Esophagus (tissue), 2 donors: ENCODE data around the gene EEF1A2. TPM values are rescaled to one million over a fixed set of nuclear protein-coding genes. Genes with fewer than 3 reads are reported as not detected.

Experiments used
- H3K27ac ChIP-seq, 2 donors: one replicate each; pipeline ENCODE4 v1.5.1; 2013; ENCODE audit warnings: low read depth in 2 of 2, mild to moderate bottlenecking in 2 of 2, inconsistent platforms in 1 of 2, low read length in 1 of 2, moderate library complexity in 1 of 2
- H3K27me3 ChIP-seq, 2 donors: one replicate each; pipeline ENCODE4 v1.6.1; 2013; ENCODE audit warnings: low read length in 2 of 2, control low read depth in 1 of 2, mild to moderate bottlenecking in 1 of 2; ENCODE audit not compliant: insufficient read depth in 2 of 2, control insufficient read depth in 1 of 2
- H3K36me3 ChIP-seq, 2 donors: one replicate each; pipeline ENCODE4 v1.6.1; 2013; ENCODE audit warnings: low read length in 1 of 2; ENCODE audit not compliant: control insufficient read depth in 2 of 2, insufficient read depth in 2 of 2
- H3K4me1 ChIP-seq, 2 donors: one replicate each; pipeline ENCODE4 v1.6.1; 2013; ENCODE audit warnings: low read length in 1 of 2; ENCODE audit not compliant: control insufficient read depth in 2 of 2, insufficient read depth in 2 of 2
- H3K4me3 ChIP-seq, 2 donors: one replicate each; pipeline ENCODE4 v1.5.1; 2013; ENCODE audit warnings: low read length in 2 of 2, mild to moderate bottlenecking in 2 of 2, low read depth in 1 of 2, moderate library complexity in 1 of 2
- H3K9me3 ChIP-seq, 2 donors: one replicate each; pipeline ENCODE4 v1.6.1; 2013; ENCODE audit warnings: mild to moderate bottlenecking in 2 of 2, low read depth in 1 of 2, low read length in 1 of 2, moderate library complexity in 1 of 2; ENCODE audit not compliant: control insufficient read depth in 2 of 2, insufficient read depth in 1 of 2
- WGBS, 2 donors: extraction: QIAGEN DNeasy Blood & Tissue Kit; methylation state at CpG; one replicate each; pipeline ENCODE4 v1.1.7; 2013; 5-methylcytosine and 5-hydroxymethylcytosine counted together
- polyA plus RNA-seq, 2 donors: library from polyadenylated mRNA; stranded (reverse); fragments of 200-250 nt; gene quantifications; one replicate each; pipeline ENCODE4 v1.2.3, GENCODE V29; 2013
- donor health status: healthy with polysubstance abuse.
- donor health status: Bipolar disorder and iron deficiency.

Gene EEF1A2
- polyA plus RNA-seq, 2 donors, result 0.86 to 7.3 TPM

DNA sequence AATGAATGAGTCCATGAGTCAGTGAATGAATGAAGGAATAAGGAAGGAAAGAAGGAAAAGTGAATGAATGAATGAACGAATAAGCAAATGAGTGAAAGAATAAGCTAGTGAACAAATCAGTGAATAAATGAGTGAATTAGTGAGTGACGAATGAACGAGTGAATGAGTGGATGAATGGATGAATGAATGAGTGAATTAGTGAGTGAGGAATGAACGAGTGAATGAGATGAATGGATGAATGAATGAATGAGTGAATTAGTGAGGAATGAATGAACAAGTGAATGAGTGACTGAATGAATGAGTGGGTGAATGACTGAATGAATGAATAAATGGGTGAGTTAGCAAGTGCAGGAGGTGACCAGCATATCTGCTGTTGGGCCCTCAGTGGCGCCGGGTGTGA lies 44.9 kb upstream of the EEF1A2 start:
- Histone ChIP-seq H3K4me1 (peaks cover 0 to 29% of the 10 kb centered on the region in 2 donors), H3K4me3 (no peak overlapping the region), H3K27me3 (peaks cover 0 to 8% of the 10 kb centered on the region in 2 donors), H3K9me3 (peaks cover 0 to 5% of the 10 kb centered on the region in 2 donors), H3K36me3 (no peaks in the 10 kb centered on the region), H3K27ac (no peak overlapping the region)
- WGBS, 2 donors, result 85 to 86% methylated on average over 6 of the region's 6 CpGs

DNA sequence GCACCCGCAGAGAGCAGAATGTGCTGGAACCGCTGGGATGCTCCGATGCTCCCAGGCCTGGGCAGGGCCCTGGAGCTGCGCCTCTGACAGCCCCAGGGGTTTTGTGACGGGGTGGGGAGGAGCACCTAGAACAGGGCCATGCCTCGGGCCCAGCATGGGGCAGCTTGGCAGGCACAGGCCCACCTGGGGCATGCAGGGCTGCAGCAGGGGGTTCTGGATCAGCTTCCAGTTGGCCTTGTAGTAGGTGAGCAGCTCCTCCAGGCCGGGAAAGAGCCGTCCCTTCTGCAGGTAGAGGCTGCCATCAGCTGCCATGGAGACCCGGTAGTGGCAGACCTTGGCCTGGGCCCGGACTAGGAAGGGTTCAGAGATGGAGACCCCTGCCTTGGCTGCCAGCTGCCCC lies 44.2 kb upstream of the EEF1A2 start:
- peaks cover 0 to 8% of the 10 kb centered on the region in 2 donors for H3K27me3 ChIP-seq
- H3K4me3 ChIP-seq, result no peak overlapping the region
- H3K36me3 ChIP-seq, result no peaks in the 10 kb centered on the region
- WGBS, 2 donors, result 60 to 76% methylated on average over 10 of the region's 10 CpGs
- peaks cover 0 to 29% of the 10 kb centered on the region in 2 donors for H3K4me1 ChIP-seq
- no peak overlapping the region for H3K27ac ChIP-seq
- peaks cover 0 to 5% of the 10 kb centered on the region in 2 donors for H3K9me3 ChIP-seq

DNA sequence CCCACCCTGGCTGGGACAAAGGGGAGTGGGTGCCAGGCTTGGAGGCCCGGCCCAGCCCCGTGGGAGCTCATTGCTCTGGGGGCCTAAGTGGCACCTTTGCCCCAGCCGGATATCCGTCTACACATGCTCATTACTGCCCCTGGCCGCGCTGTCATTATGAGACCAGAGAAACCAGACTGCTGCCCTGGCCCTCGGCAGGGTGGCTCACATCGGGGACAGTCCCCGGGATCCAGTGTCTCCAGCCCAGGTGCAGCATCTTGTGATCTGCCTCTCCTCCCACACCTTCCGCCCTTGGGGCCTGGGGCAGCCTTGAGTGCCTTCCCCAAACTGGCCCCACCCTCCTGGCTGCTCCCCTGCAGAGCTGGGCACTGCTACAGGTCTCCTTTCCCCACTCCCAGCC lies 43.8 kb upstream of the EEF1A2 start:
- peaks cover 0 to 5% of the 10 kb centered on the region in 2 donors for H3K9me3 ChIP-seq
- 61 to 82% methylated on average over 9 to 10 of the region's 10 CpGs for WGBS, 2 donors
- peak overlapping the region in 1 of 2 donors; percentile 44 for H3K27ac ChIP-seq
- no peak overlapping the region for H3K4me3 ChIP-seq
- peaks cover 0 to 29% of the 10 kb centered on the region in 2 donors for H3K4me1 ChIP-seq
- peaks cover 0 to 7% of the 10 kb centered on the region in 2 donors for H3K27me3 ChIP-seq
- no peaks in the 10 kb centered on the region for H3K36me3 ChIP-seq

DNA sequence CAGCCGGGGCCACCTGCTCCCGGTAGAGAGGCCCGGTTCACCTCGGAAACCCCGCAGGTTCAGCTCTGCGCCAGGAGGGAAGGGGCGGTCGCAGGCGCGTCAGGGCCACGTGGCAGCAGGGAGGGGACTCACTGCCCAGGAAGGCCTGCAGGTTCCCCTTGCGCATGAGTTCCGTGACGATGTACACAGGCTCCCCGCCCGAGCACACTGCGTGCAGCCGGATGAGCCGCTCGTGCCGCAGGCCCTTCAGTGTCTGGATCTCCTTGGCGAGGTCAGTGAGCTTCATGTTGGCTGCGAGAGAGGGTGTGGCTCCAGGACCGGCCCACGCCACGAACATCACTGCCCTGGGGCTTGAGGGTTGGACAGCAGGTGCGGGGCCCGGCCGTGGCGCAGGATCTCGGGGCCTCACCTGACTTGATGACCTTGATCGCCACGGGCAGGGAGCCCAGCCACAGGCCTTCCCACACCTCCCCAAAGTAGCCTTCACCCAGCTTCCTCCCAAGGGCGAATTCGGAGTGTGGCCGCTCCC lies 43.2 kb upstream of the EEF1A2 start:
- Histone ChIP-seq H3K36me3 (no peaks in the 10 kb centered on the region), H3K27me3 (peaks cover 0 to 2% of the 10 kb centered on the region in 2 donors), H3K27ac (peak overlapping the region in 1 of 2 donors; percentile 44), H3K9me3 (peaks cover 0 to 5% of the 10 kb centered on the region in 2 donors), H3K4me1 (peaks cover 0 to 29% of the 10 kb centered on the region in 2 donors), H3K4me3 (no peak overlapping the region)
- 54 to 62% methylated on average over 30 to 36 of the region's 36 CpGs for WGBS, 2 donors

DNA sequence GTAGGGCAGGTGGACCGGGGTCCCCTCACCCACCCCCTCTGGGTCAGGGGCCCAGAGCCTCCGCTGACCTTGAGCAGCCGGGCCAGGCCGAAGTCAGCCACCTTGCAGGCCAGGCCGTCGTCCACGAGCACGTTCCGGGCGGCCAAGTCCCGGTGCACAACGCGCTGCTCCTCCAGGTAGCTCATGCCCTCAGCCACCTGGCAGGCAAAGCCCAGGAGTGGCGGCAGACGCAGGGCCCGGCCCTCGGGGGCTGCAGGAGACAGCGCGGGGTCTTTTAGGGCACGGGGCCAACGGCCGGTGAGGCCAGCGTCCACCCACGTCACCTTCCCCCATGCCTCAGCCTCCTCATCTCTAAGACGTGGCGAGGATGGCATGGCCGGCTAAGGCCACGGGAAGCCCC lies 42.5 kb upstream of the EEF1A2 start:
- 88 to 89% methylated on average over 25 to 28 of the region's 28 CpGs for WGBS, 2 donors
- Histone ChIP-seq H3K36me3 (no peaks in the 10 kb centered on the region), H3K27ac (no peak overlapping the region), H3K4me1 (peaks cover 0 to 31% of the 10 kb centered on the region in 2 donors), H3K9me3 (peaks cover 0 to 5% of the 10 kb centered on the region in 2 donors), H3K27me3 (no peaks in the 10 kb centered on the region), H3K4me3 (no peak overlapping the region)

DNA sequence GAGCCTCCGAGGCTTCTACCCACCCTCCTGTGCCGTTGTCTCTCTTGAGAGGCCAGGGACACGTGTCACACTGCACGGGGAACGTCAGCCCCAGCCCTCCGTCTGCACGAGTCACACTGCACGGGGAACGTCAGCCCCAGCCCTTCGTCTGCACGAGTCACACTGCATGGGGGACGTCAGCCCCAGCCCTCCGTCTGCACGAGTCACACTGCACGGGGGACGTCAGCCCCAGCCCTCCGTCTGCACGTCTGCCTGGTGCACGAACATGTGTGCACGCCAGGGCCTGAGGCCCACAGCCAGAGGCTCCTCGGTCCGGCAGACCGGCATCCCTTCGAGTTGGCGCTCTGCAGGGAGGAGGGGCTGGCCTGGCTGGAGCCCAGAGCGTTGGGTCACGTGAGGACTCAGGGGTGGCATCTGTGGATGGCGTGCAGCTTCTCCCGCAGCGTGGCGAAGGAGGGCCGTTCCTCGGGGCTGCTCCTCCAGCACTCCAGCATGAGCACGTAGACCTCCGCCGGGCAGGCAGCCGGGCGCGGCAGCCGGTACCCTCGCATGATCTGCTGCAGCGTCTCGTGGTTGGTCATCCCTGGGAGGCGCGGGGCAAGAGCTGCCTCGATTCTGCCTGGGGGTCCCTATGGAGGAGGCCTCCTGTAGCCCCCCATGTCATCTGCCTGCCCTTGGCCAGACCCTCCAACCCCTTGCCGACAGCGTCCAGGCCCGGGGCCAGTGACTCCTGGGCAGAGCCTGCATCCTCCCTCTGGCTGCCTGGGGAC lies 41.7 kb upstream of the EEF1A2 start:
- H3K27me3 ChIP-seq, result no peaks in the 10 kb centered on the region
- H3K27ac ChIP-seq, result no peak overlapping the region
- no peak overlapping the region for H3K4me3 ChIP-seq
- H3K9me3 ChIP-seq, result peaks cover 0 to 5% of the 10 kb centered on the region in 2 donors
- WGBS, 2 donors, result 56 to 64% methylated on average over 46 to 49 of the region's 49 CpGs
- H3K36me3 ChIP-seq, result no peaks in the 10 kb centered on the region
- H3K4me1 ChIP-seq, result peaks cover 0 to 31% of the 10 kb centered on the region in 2 donors

DNA sequence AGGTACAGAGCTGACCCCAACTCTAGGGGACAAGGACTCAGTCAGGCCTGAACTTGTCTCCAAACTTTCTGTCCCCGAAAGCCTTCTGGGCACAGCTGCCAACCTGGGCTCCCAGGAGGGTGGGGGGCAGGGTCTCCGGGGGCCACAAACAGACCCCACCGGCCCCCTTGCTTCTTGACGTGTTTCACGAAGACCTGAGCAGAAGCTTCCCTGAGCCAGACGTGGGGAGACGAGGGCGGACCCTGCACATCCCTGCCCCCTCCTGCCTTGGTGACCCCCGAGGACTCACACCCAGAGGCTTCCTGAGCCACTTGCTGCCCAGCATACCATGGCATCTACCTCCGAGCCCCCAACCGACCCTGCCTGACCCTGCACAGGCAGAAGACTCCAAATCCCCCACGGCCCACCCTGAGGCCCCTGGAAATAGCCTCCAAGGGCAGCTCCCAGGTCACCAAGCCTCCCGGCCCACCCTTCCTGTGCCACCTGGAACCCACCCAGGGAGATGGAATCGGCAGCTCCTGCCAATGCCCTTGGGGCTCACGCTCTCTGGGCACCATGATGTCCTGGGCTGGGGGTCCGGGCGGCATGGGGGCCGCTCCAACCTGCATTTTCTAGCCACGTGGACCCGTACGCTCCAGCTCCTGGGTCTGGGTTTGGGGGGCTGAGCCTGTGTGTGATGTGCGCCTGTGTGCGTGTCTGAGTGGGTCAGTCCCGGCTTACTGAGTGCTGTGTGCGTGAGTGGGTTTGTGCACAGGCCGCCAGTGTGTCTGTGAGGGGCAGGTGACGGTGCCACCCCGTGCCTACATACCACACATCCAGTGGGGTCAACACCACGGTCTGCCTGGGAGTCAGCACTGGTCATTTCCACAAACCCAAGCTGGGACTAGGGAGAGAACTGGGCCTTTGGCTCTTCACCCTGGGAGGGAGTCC lies 40.8 kb upstream of the EEF1A2 start:
- WGBS, 2 donors, result 71 to 82% methylated on average over 29 of the region's 29 CpGs
- peaks cover 0 to 5% of the 10 kb centered on the region in 2 donors for H3K9me3 ChIP-seq
- H3K4me3 ChIP-seq, result no peak overlapping the region
- no peaks in the 10 kb centered on the region for H3K27me3 ChIP-seq
- peaks cover 0 to 31% of the 10 kb centered on the region in 2 donors for H3K4me1 ChIP-seq
- peak overlapping the region in 1 of 2 donors; percentile 3 for H3K27ac ChIP-seq
- no peaks in the 10 kb centered on the region for H3K36me3 ChIP-seq

DNA sequence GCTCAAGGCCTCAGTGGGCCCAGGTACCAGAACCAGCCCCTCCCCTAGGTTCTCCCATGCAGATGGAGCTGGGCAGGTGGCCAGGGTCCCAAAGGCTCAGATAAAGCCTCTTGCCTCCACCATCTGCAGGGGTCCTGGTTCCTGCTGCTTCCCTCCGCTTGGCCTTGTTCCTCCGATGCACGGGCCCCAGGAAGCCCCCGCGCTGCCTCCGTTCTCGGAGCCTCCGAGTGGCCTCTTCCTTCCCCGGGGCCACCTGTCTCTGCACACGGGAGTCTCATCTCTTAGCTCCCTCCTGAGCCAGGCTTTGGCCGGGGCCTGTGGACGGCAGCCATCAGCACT lies 40.2 kb upstream of the EEF1A2 start:
- Histone ChIP-seq H3K27me3 (no peaks in the 10 kb centered on the region), H3K4me1 (peaks cover 0 to 37% of the 10 kb centered on the region in 2 donors)

More for the DNA sequence above, 40.2 kb upstream of the EEF1A2 start:
- no peak overlapping the region for H3K4me3 ChIP-seq
- H3K36me3 ChIP-seq, result no peaks in the 10 kb centered on the region
- no peaks in the 10 kb centered on the region for H3K9me3 ChIP-seq
- peak overlapping the region in 1 of 2 donors; percentile 97 for H3K27ac ChIP-seq
- 52 to 57% methylated on average over 12 of the region's 12 CpGs for whole genome bisulfite sequencing, 2 donors
